ENCODE results near the gene CNFN. TPM values are rescaled to one million over a fixed set of nuclear protein-coding genes. Genes with fewer than 3 reads are reported as not detected.

Gene CNFN
- polyA plus RNA-seq: 1,000 to 10,000 TPM; 5,144 to 7,132 TPM

GRCh38 chr19:42389899-42390298 is at the start of gene CNFN:
CNFN (minus strand) TSS chr19:42390297; CDS start chr19:42389037, 1,260 bp downstream.
- no peaks in the 10 kb centered on the region for H3K36me3 ChIP-seq (ENCODE audit: control insufficient read depth in 2 of 2, insufficient read depth in 2 of 2, low read length in 1 of 2)
- 50 to 51% methylated on average over 12 of the region's 12 CpGs for WGBS, 2 donors
- H3K27me3 ChIP-seq (ENCODE audit: control insufficient read depth in 1 of 2, insufficient read depth in 2 of 2, low read length in 2 of 2): no peaks in the 10 kb centered on the region
- H3K4me1 ChIP-seq (ENCODE audit: control insufficient read depth in 2 of 2, insufficient read depth in 2 of 2, low read length in 1 of 2): no peaks in the 10 kb centered on the region
- no peaks in the 10 kb centered on the region for H3K9me3 ChIP-seq (ENCODE audit: control insufficient read depth in 2 of 2, insufficient read depth in 1 of 2, low read depth in 1 of 2, low read length in 1 of 2)
- peak within 1 kb of the TSS; percentile 21 to 88 for H3K27ac ChIP-seq (ENCODE audit: low read depth in 2 of 2, low read length in 1 of 2)
- H3K4me3 ChIP-seq (ENCODE audit: low read depth in 1 of 2, low read length in 2 of 2): peak within 1 kb of the TSS; percentile 48 to 50

- 72 to 83% methylated on average over 3 of the region's 3 CpGs for WGBS, 2 donors
- H3K4me1 ChIP-seq (ENCODE audit: control insufficient read depth in 2 of 2, insufficient read depth in 2 of 2, low read length in 1 of 2): peaks cover 0 to 5% of the 10 kb centered on the region in 2 donors
- no peak overlapping the region for H3K4me3 ChIP-seq (ENCODE audit: low read depth in 1 of 2, low read length in 2 of 2)
- H3K27ac ChIP-seq (ENCODE audit: low read depth in 2 of 2, low read length in 1 of 2): no peak overlapping the region
- no peaks in the 10 kb centered on the region for H3K27me3 ChIP-seq (ENCODE audit: control insufficient read depth in 1 of 2, insufficient read depth in 2 of 2, low read length in 2 of 2)
- no peaks in the 10 kb centered on the region for H3K9me3 ChIP-seq (ENCODE audit: control insufficient read depth in 2 of 2, insufficient read depth in 1 of 2, low read depth in 1 of 2, low read length in 1 of 2)
- H3K36me3 ChIP-seq (ENCODE audit: control insufficient read depth in 2 of 2, insufficient read depth in 2 of 2, low read length in 1 of 2): peaks cover 0 to 2% of the 10 kb centered on the region in 2 donors
These were observed 45.9 kb upstream of the CNFN start for GRCh38 chr19:42436006-42436405.

- Histone ChIP-seq H3K4me1 (ENCODE audit: control insufficient read depth in 2 of 2, insufficient read depth in 2 of 2, low read length in 1 of 2) (no peaks in the 10 kb centered on the region), H3K27me3 (ENCODE audit: control insufficient read depth in 1 of 2, insufficient read depth in 2 of 2, low read length in 2 of 2) (no peaks in the 10 kb centered on the region), H3K36me3 (ENCODE audit: control insufficient read depth in 2 of 2, insufficient read depth in 2 of 2, low read length in 1 of 2) (peaks cover 0 to 2% of the 10 kb centered on the region in 2 donors), H3K27ac (ENCODE audit: low read depth in 2 of 2, low read length in 1 of 2) (no peak overlapping the region), H3K4me3 (ENCODE audit: low read depth in 1 of 2, low read length in 2 of 2) (no peak overlapping the region), H3K9me3 (ENCODE audit: control insufficient read depth in 2 of 2, insufficient read depth in 1 of 2, low read depth in 1 of 2, low read length in 1 of 2) (no peaks in the 10 kb centered on the region)
- 90 to 91% methylated on average over 6 of the region's 6 CpGs for WGBS, 2 donors
These were observed 45.2 kb upstream of the CNFN start for GRCh38 chr19:42435316-42435715.

- H3K9me3 ChIP-seq (ENCODE audit: control insufficient read depth in 2 of 2, insufficient read depth in 1 of 2, low read depth in 1 of 2, low read length in 1 of 2): no peaks in the 10 kb centered on the region
- H3K4me1 ChIP-seq (ENCODE audit: control insufficient read depth in 2 of 2, insufficient read depth in 2 of 2, low read length in 1 of 2): no peaks in the 10 kb centered on the region
- no peak overlapping the region for H3K4me3 ChIP-seq (ENCODE audit: low read depth in 1 of 2, low read length in 2 of 2)
- H3K27ac ChIP-seq (ENCODE audit: low read depth in 2 of 2, low read length in 1 of 2): peak overlapping the region in 1 of 2 donors; percentile 33
- no peaks in the 10 kb centered on the region for H3K27me3 ChIP-seq (ENCODE audit: control insufficient read depth in 1 of 2, insufficient read depth in 2 of 2, low read length in 2 of 2)
- peaks cover 0 to 2% of the 10 kb centered on the region in 2 donors for H3K36me3 ChIP-seq (ENCODE audit: control insufficient read depth in 2 of 2, insufficient read depth in 2 of 2, low read length in 1 of 2)
- whole genome bisulfite sequencing, 2 donors: 41 to 45% methylated on average over 9 of the region's 9 CpGs
These were observed 43.6 kb upstream of the CNFN start for GRCh38 chr19:42433503-42434260.

- Histone ChIP-seq H3K36me3 (ENCODE audit: control insufficient read depth in 2 of 2, insufficient read depth in 2 of 2, low read length in 1 of 2) (peaks cover 0 to 2% of the 10 kb centered on the region in 2 donors), H3K4me1 (ENCODE audit: control insufficient read depth in 2 of 2, insufficient read depth in 2 of 2, low read length in 1 of 2) (no peaks in the 10 kb centered on the region)
- WGBS, 2 donors: 80 to 98% methylated on average over 1 of the region's 1 CpG
These were observed 41.4 kb upstream of the CNFN start for GRCh38 chr19:42431486-42431885.

GRCh38 chr19:42428676-42429075 is 38.6 kb upstream of the CNFN start:
- Histone ChIP-seq H3K27me3 (ENCODE audit: control insufficient read depth in 1 of 2, insufficient read depth in 2 of 2, low read length in 2 of 2) (no peaks in the 10 kb centered on the region), H3K4me3 (ENCODE audit: low read depth in 1 of 2, low read length in 2 of 2) (no peak overlapping the region), H3K4me1 (ENCODE audit: control insufficient read depth in 2 of 2, insufficient read depth in 2 of 2, low read length in 1 of 2) (peaks cover 2 to 4% of the 10 kb centered on the region in 2 donors), H3K36me3 (ENCODE audit: control insufficient read depth in 2 of 2, insufficient read depth in 2 of 2, low read length in 1 of 2) (peaks cover 0 to 2% of the 10 kb centered on the region in 2 donors), H3K9me3 (ENCODE audit: control insufficient read depth in 2 of 2, insufficient read depth in 1 of 2, low read depth in 1 of 2, low read length in 1 of 2) (no peaks in the 10 kb centered on the region), H3K27ac (ENCODE audit: low read depth in 2 of 2, low read length in 1 of 2) (no peak overlapping the region)
- WGBS, 2 donors: 86 to 92% methylated on average over 3 of the region's 3 CpGs

More at GRCh38 chr19:42431486-42431885, 41.4 kb upstream of the CNFN start:
- no peaks in the 10 kb centered on the region for H3K9me3 ChIP-seq (ENCODE audit: control insufficient read depth in 2 of 2, insufficient read depth in 1 of 2, low read depth in 1 of 2, low read length in 1 of 2)
- no peaks in the 10 kb centered on the region for H3K27me3 ChIP-seq (ENCODE audit: control insufficient read depth in 1 of 2, insufficient read depth in 2 of 2, low read length in 2 of 2)
- no peak overlapping the region for H3K4me3 ChIP-seq (ENCODE audit: low read depth in 1 of 2, low read length in 2 of 2)
- H3K27ac ChIP-seq (ENCODE audit: low read depth in 2 of 2, low read length in 1 of 2): no peak overlapping the region

- H3K36me3 ChIP-seq (ENCODE audit: control insufficient read depth in 2 of 2, insufficient read depth in 2 of 2, low read length in 1 of 2): no peaks in the 10 kb centered on the region
- H3K27me3 ChIP-seq (ENCODE audit: control insufficient read depth in 1 of 2, insufficient read depth in 2 of 2, low read length in 2 of 2): no peaks in the 10 kb centered on the region
- 69 to 82% methylated on average over 4 of the region's 4 CpGs for WGBS, 2 donors
- H3K9me3 ChIP-seq (ENCODE audit: control insufficient read depth in 2 of 2, insufficient read depth in 1 of 2, low read depth in 1 of 2, low read length in 1 of 2): no peaks in the 10 kb centered on the region
- H3K4me3 ChIP-seq (ENCODE audit: low read depth in 1 of 2, low read length in 2 of 2): no peak within 1 kb of the TSS
- peaks cover 4 to 11% of the 10 kb centered on the region in 2 donors for H3K4me1 ChIP-seq (ENCODE audit: control insufficient read depth in 2 of 2, insufficient read depth in 2 of 2, low read length in 1 of 2)
- no peak within 1 kb of the TSS for H3K27ac ChIP-seq (ENCODE audit: low read depth in 2 of 2, low read length in 1 of 2)
These were observed 37.2 kb upstream of the CNFN start, which contains the start of gene LIPE for GRCh38 chr19:42427313-42427712. LIPE (minus strand) TSS chr19:42427388; CDS start chr19:42427149, 239 bp downstream.

- Histone ChIP-seq H3K27me3 (ENCODE audit: control insufficient read depth in 1 of 2, insufficient read depth in 2 of 2, low read length in 2 of 2) (no peaks in the 10 kb centered on the region), H3K27ac (ENCODE audit: low read depth in 2 of 2, low read length in 1 of 2) (no peak overlapping the region), H3K9me3 (ENCODE audit: control insufficient read depth in 2 of 2, insufficient read depth in 1 of 2, low read depth in 1 of 2, low read length in 1 of 2) (no peaks in the 10 kb centered on the region), H3K36me3 (ENCODE audit: control insufficient read depth in 2 of 2, insufficient read depth in 2 of 2, low read length in 1 of 2) (no peaks in the 10 kb centered on the region), H3K4me1 (ENCODE audit: control insufficient read depth in 2 of 2, insufficient read depth in 2 of 2, low read length in 1 of 2) (peaks cover 4 to 16% of the 10 kb centered on the region in 2 donors), H3K4me3 (ENCODE audit: low read depth in 1 of 2, low read length in 2 of 2) (no peak overlapping the region)
- WGBS, 2 donors: 96 to 98% methylated on average over 3 of the region's 3 CpGs
These were observed 36.5 kb upstream of the CNFN start for GRCh38 chr19:42426643-42427042.

GRCh38 chr19:42424712-42425131 is 34.6 kb upstream of the CNFN start:
- no peaks in the 10 kb centered on the region for H3K9me3 ChIP-seq (ENCODE audit: control insufficient read depth in 2 of 2, insufficient read depth in 1 of 2, low read depth in 1 of 2, low read length in 1 of 2)
- peaks cover 4 to 28% of the 10 kb centered on the region in 2 donors for H3K4me1 ChIP-seq (ENCODE audit: control insufficient read depth in 2 of 2, insufficient read depth in 2 of 2, low read length in 1 of 2)
- no peak overlapping the region for H3K4me3 ChIP-seq (ENCODE audit: low read depth in 1 of 2, low read length in 2 of 2)
- H3K36me3 ChIP-seq (ENCODE audit: control insufficient read depth in 2 of 2, insufficient read depth in 2 of 2, low read length in 1 of 2): no peaks in the 10 kb centered on the region
- 75 to 80% methylated on average over 13 of the region's 13 CpGs for WGBS, 2 donors
- H3K27ac ChIP-seq (ENCODE audit: low read depth in 2 of 2, low read length in 1 of 2): no peak overlapping the region
- no peaks in the 10 kb centered on the region for H3K27me3 ChIP-seq (ENCODE audit: control insufficient read depth in 1 of 2, insufficient read depth in 2 of 2, low read length in 2 of 2)

- H3K4me3 ChIP-seq (ENCODE audit: low read depth in 1 of 2, low read length in 2 of 2): no peak overlapping the region
- no peak overlapping the region for H3K27ac ChIP-seq (ENCODE audit: low read depth in 2 of 2, low read length in 1 of 2)
- peaks cover 6 to 28% of the 10 kb centered on the region in 2 donors for H3K4me1 ChIP-seq (ENCODE audit: control insufficient read depth in 2 of 2, insufficient read depth in 2 of 2, low read length in 1 of 2)
- no peaks in the 10 kb centered on the region for H3K9me3 ChIP-seq (ENCODE audit: control insufficient read depth in 2 of 2, insufficient read depth in 1 of 2, low read depth in 1 of 2, low read length in 1 of 2)
- H3K27me3 ChIP-seq (ENCODE audit: control insufficient read depth in 1 of 2, insufficient read depth in 2 of 2, low read length in 2 of 2): no peaks in the 10 kb centered on the region
- 79 to 85% methylated on average over 14 to 15 of the region's 15 CpGs for WGBS, 2 donors
- H3K36me3 ChIP-seq (ENCODE audit: control insufficient read depth in 2 of 2, insufficient read depth in 2 of 2, low read length in 1 of 2): no peaks in the 10 kb centered on the region
These were observed 34.2 kb upstream of the CNFN start for GRCh38 chr19:42424345-42424707.

Data from esophagus (tissue), 2 donors.